ENCODE data around the gene HS3ST5. TPM values are rescaled to one million over a fixed set of nuclear protein-coding genes. Genes with fewer than 3 reads are reported as not detected.

HS3ST5 gene
- total RNA-seq, 1 experiment from 2014 or later: 0.09 TPM

DNA sequence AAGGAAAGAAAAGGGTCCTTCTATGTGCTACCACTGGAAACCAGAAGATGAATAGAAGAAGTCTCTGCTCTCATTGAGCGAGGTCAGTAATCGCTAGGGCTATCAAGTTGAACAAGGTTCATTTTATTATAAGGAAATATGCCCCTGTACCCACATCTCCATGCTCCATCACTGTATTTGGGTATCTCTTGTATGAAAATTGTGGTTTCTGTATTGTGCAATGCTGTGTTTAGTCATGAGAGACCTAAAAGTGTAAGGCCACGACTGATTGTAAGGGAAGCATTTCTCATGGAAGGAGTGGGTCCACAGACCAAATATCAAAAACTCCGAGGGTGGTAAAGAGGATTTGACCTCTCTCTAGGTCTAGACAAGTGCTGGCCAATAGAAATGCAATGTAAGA is 3.6 kb upstream of the HS3ST5 start:
- no peak overlapping the region for H3K4me3 ChIP-seq
- no peak overlapping the region for H3K27ac ChIP-seq
- no peaks in the 10 kb centered on the region for H3K9me2 ChIP-seq (ENCODE audit: insufficient read depth)
- no peaks in the 10 kb centered on the region for H3K4me1 ChIP-seq (replicated peaks; ENCODE audit: insufficient read depth)
- H3K79me2 ChIP-seq (ENCODE audit: low read depth): no peaks in the 10 kb centered on the region
- H3K27me3 ChIP-seq (ENCODE audit: insufficient read depth, low read depth): peaks cover 30% of the 10 kb centered on the region
- ChIA-PET POLR2A (ENCODE audit: unreplicated experiment) (no interaction called here), CTCF (no interaction called here)
- H3K9me3 ChIP-seq (ENCODE audit: insufficient read depth, low read depth): no peaks in the 10 kb centered on the region
- H3K36me3 ChIP-seq (ENCODE audit: low read depth): no peaks in the 10 kb centered on the region
- H3K4me2 ChIP-seq: no peak overlapping the region
- intact Hi-C loops (cut with micrococcal nuclease; ENCODE audit: unreplicated experiment): no loop called here
- no peak for DNase-seq
- TF ChIP-seq, protein P1, sequence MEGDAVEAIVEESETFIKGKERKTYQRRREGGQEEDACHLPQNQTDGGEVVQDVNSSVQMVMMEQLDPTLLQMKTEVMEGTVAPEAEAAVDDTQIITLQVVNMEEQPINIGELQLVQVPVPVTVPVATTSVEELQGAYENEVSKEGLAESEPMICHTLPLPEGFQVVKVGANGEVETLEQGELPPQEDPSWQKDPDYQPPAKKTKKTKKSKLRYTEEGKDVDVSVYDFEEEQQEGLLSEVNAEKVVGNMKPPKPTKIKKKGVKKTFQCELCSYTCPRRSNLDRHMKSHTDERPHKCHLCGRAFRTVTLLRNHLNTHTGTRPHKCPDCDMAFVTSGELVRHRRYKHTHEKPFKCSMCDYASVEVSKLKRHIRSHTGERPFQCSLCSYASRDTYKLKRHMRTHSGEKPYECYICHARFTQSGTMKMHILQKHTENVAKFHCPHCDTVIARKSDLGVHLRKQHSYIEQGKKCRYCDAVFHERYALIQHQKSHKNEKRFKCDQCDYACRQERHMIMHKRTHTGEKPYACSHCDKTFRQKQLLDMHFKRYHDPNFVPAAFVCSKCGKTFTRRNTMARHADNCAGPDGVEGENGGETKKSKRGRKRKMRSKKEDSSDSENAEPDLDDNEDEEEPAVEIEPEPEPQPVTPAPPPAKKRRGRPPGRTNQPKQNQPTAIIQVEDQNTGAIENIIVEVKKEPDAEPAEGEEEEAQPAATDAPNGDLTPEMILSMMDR (conservative IDR thresholded peaks at IDR 0.05): no peak
- TF ChIP-seq EZH2 (IDR thresholded peaks at IDR 0.05; ENCODE audit: low read depth): no peak
- no peaks in the 10 kb centered on the region for H4K20me1 ChIP-seq (ENCODE audit: insufficient read depth)
- H3F3A ChIP-seq (ENCODE audit: insufficient read depth, low read depth): no peaks in the 10 kb centered on the region
- no peak overlapping the region for H2AFZ ChIP-seq
- BruUV-seq (replicated peaks): no TSS peak

DNA sequence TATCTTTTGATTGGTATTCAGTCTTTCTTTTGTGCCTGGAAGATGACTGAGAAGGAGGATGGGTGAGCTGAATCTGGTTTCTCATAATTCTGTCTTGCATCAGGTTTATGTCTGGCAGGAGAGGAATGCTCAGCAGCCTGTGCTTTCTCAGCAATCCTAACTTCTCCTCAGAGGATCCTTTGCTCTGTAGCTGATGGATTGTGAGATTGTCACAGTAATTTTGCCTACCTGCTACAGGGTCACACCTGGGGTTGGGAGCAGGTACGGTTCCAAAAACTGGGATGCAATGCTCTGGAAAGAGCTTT is 2.1 kb upstream of the HS3ST5 start:
- H3K9me3 ChIP-seq (ENCODE audit: insufficient read depth, low read depth): no peaks in the 10 kb centered on the region
- TF ChIP-seq EZH2 (IDR thresholded peaks at IDR 0.05; ENCODE audit: low read depth): no peak
- TF ChIP-seq, protein P1 (conservative IDR thresholded peaks at IDR 0.05): no peak
- peaks cover 31% of the 10 kb centered on the region for H3K27me3 ChIP-seq (ENCODE audit: insufficient read depth, low read depth)
- H3K4me3 ChIP-seq: no peak overlapping the region
- H3K79me2 ChIP-seq (ENCODE audit: low read depth): no peaks in the 10 kb centered on the region
- BruUV-seq (replicated peaks): no TSS peak
- intact Hi-C loops (cut with micrococcal nuclease; ENCODE audit: unreplicated experiment): loop anchor here (5.0 kb wide), 1 partner anchor 402 kb away; no protein-coding TSS in a partner anchor
- H3F3A ChIP-seq (ENCODE audit: insufficient read depth, low read depth): no peaks in the 10 kb centered on the region
- H3K36me3 ChIP-seq (ENCODE audit: low read depth): no peaks in the 10 kb centered on the region
- ChIA-PET POLR2A (ENCODE audit: unreplicated experiment) (no interaction called here), CTCF (no interaction called here)
- no peak overlapping the region for H2AFZ ChIP-seq
- no peak overlapping the region for H3K4me2 ChIP-seq
- no peaks in the 10 kb centered on the region for H3K4me1 ChIP-seq (replicated peaks; ENCODE audit: insufficient read depth)
- H4K20me1 ChIP-seq (ENCODE audit: insufficient read depth): no peaks in the 10 kb centered on the region
- no peak for DNase-seq
- H3K27ac ChIP-seq: no peak overlapping the region
- no peaks in the 10 kb centered on the region for H3K9me2 ChIP-seq (ENCODE audit: insufficient read depth)

DNA sequence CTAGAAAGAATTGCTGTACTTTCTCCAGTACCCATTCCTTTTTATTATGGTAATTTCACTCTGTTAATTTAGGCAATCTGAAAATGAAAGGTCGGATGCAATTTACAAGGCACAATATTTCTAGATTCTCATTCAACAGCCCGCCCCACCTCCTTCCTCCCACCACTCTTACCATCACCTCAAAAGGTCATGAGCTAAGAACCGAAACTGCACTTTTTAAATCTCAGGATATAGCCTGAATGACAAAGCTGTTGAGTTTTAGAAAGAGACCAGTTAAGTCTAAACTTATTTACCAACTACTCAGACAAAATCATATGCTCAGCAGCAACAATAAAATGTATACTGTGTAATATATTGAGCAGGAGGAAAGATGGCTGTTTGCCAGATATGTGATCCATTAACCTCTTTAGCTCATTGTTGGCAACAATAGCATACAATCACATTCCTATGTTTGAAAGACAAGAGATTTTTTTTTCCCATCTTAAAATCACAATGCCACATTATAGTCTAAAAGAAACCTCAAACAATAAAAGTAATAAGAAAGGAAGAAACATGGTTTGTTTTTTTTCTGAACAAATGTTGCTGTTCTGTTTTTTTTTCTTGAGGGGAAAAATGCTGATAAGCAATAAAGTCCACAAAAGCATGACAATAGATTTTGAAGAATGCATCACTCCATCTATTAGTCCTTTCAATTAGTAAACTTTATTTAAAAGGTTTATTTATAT is 1.6 kb upstream of the HS3ST5 start:
- Histone ChIP-seq H3K9me3 (ENCODE audit: insufficient read depth, low read depth) (no peaks in the 10 kb centered on the region), H3K4me1 (replicated peaks; ENCODE audit: insufficient read depth) (no peaks in the 10 kb centered on the region), H3K9me2 (ENCODE audit: insufficient read depth) (no peaks in the 10 kb centered on the region), H3K4me2 (no peak overlapping the region), H3K4me3 (no peak overlapping the region), H4K20me1 (ENCODE audit: insufficient read depth) (no peaks in the 10 kb centered on the region), H3K36me3 (ENCODE audit: low read depth) (no peaks in the 10 kb centered on the region), H3F3A (ENCODE audit: insufficient read depth, low read depth) (no peaks in the 10 kb centered on the region), H2AFZ (no peak overlapping the region), H3K27me3 (ENCODE audit: insufficient read depth, low read depth) (peaks cover 31% of the 10 kb centered on the region), H3K27ac (no peak overlapping the region), H3K79me2 (ENCODE audit: low read depth) (no peaks in the 10 kb centered on the region)
- intact Hi-C loops (cut with micrococcal nuclease; ENCODE audit: unreplicated experiment): loop anchor here (5.0 kb wide), 1 partner anchor 403 kb away; no protein-coding TSS in a partner anchor
- DNase-seq: no peak
- ChIA-PET POLR2A (ENCODE audit: unreplicated experiment) (interaction anchor here (0.5 to 0.7 kb wide), 2 partner anchors 242 to 348 kb away, joined by 3 to 5 read pairs; no protein-coding TSS in a partner anchor), CTCF (no interaction called here)
- BruUV-seq (replicated peaks): no TSS peak
- TF ChIP-seq EZH2 (IDR thresholded peaks at IDR 0.05; ENCODE audit: low read depth): no peak
- TF ChIP-seq, protein P1 (conservative IDR thresholded peaks at IDR 0.05): no peak

Measured in PC-9 (cell line).